Gastroesophageal sphincter (tissue), 4 donors: ENCODE results near the gene ABCA1. TPM values are rescaled to one million over a fixed set of nuclear protein-coding genes. Genes with fewer than 3 reads are reported as not detected.
"Not testable (repeated sequence)": the region's sequence is repeated elsewhere in the genome, so short reads cannot be mapped to it uniquely, and the experiment has no call there.

Experiments used
- ATAC-seq: fragments of 150-250 bp; one replicate; pipeline ENCODE4 v1.9.1; 2016; ENCODE audit warnings: mild to moderate bottlenecking, moderate library complexity
- H3K27ac ChIP-seq, 4 donors: fragments of 200-600 bp; sonication (generic) in 3 of 4; 1 replicate in 3 of 4; 2 replicates in 1 of 4; pipeline ENCODE4 v1.5.1; 2016 to 2019
- H3K27me3 ChIP-seq: fragments of 200-600 bp; sonication (generic); one replicate; pipeline ENCODE4 v1.5.1; 2019
- H3K36me3 ChIP-seq, 2 donors: fragments of 200-600 bp; sonication (generic); one replicate each; pipeline ENCODE4 v1.5.1; 2019; ENCODE audit warnings: control low read depth in 1 of 2
- H3K4me1 ChIP-seq, 3 donors: fragments of 200-600 bp; sonication (generic); 1 replicate in 2 of 3; 2 replicates in 1 of 3; pipeline ENCODE4 v1.5.1; 2016 to 2019; ENCODE audit warnings: control low read depth in 2 of 3
- H3K4me3 ChIP-seq, 2 donors: fragments of 200-600 bp; sonication (generic); one replicate each; pipeline ENCODE4 v1.5.1; 2019; ENCODE audit warnings: mild to moderate bottlenecking in 1 of 2, moderate library complexity in 1 of 2
- H3K9me3 ChIP-seq, 3 donors: fragments of 200-600 bp; sonication (generic); one replicate each; pipeline ENCODE4 v1.5.1; 2017 to 2019; ENCODE audit warnings: control low read depth in 2 of 3
- CTCF ChIP-seq, 4 experiments: fragments of 200-600 bp in 2 of 4; fragments of 450-650 bp in 2 of 4; sonication (generic) in 1 of 4; IDR thresholded peaks; one replicate each; pipeline ENCODE4 v1.5.1; 2017 to 2019; ENCODE audit warnings: antibody characterized with exemption in 4 of 4, mild to moderate bottlenecking in 2 of 4, moderate library complexity in 2 of 4
- EP300 ChIP-seq: sonication (generic); formaldehyde crosslinking; IDR thresholded peaks from one replicate; pipeline ENCODE4 v1.6.1; 2017; ENCODE audit warnings: antibody characterized with exemption, mild to moderate bottlenecking
- POLR2A ChIP-seq, 2 donors: fragments of 450-650 bp; IDR thresholded peaks; one replicate each; pipeline ENCODE4 v1.6.1; 2017; ENCODE audit warnings: antibody characterized with exemption in 2 of 2, mild to moderate bottlenecking in 2 of 2, moderate library complexity in 1 of 2
- POLR2AphosphoS5 ChIP-seq: sonication (generic); formaldehyde crosslinking; IDR thresholded peaks from one replicate; pipeline ENCODE4 v1.6.1; 2017; ENCODE audit warnings: antibody characterized with exemption
- WGBS, 2 donors: methylation state at CpG; one replicate each; pipeline ENCODE4 v1.1.5; 2018; ENCODE audit warnings: low coverage in 1 of 2; 5-methylcytosine and 5-hydroxymethylcytosine counted together
- total RNA-seq, 4 donors: library from RNA; depleted of rRNA; stranded (reverse); fragments of >200 nt; gene quantifications; one replicate each; pipeline ENCODE4 v1.1.0, GENCODE V29; 2016

ABCA1 gene
- total RNA-seq, 4 donors from 2014 or later, result 46.2 to 91.5 (median 64.9) TPM

- Histone ChIP-seq H3K27ac (no peak overlapping the region), H3K4me3 (no peak overlapping the region), H3K27me3 (no peaks in the 10 kb centered on the region), H3K4me1 (peaks cover 5 to 73% (median 9%) of the 10 kb centered on the region in 3 donors), H3K9me3 (no peaks in the 10 kb centered on the region), H3K36me3 (peaks cover 0 to 50% of the 10 kb centered on the region in 2 donors)
- ATAC-seq, result no peak
- 37% methylated on average over 2 of the region's 2 CpGs; no CpG with 5 or more reads in 1 of the 2 donors for WGBS, 2 donors
- TF ChIP-seq POLR2AphosphoS5, result no peak
- no peak for TF ChIP-seq EP300
- TF ChIP-seq CTCF (IDR thresholded peaks at IDR 0.05), result no peak
- TF ChIP-seq POLR2A (IDR thresholded peaks at IDR 0.05), result no peak
These were observed 27.1 kb downstream of the ABCA1 start for GRCh38 chr9:104900871-104901270.

DNA sequence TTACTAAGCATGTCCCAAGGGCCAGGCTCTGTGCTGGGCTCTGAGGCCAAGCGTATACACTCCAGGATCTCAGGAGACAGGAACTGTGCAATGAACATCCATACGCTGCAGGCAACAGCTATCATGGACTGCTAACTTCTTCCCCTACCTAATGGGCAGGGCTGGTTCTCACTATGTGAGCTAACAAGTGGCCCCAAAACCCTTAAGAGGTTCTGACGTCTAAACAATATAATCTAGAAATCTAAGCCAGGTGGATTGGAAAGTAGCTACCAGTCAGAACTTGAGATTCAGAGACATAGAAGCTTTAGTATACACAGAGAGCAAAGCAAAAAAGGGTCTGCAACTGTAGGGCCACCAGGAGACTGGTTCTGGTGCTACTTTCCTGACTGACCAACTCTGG, 27.6 kb downstream of the ABCA1 start:
- Histone ChIP-seq H3K27me3 (no peaks in the 10 kb centered on the region), H3K36me3 (peaks cover 0 to 50% of the 10 kb centered on the region in 2 donors), H3K4me1 (peaks cover 2 to 71% (median 4%) of the 10 kb centered on the region in 3 donors), H3K27ac (no peak overlapping the region), H3K4me3 (no peak overlapping the region), H3K9me3 (no peaks in the 10 kb centered on the region)
- no peak for ATAC-seq
- WGBS, 2 donors, result 75% methylated on average over 1 of the region's 3 CpGs; no CpG with 5 or more reads in 1 of the 2 donors
- TF ChIP-seq EP300 (no peak), CTCF (IDR thresholded peaks at IDR 0.05) (no peak), POLR2A (IDR thresholded peaks at IDR 0.05) (no peak), POLR2AphosphoS5 (no peak)

GRCh38 chr9:104899759-104900247, 28.2 kb downstream of the ABCA1 start:
- WGBS, 2 donors, result 60 to 77% methylated on average over 1 to 3 of the region's 4 CpGs
- TF ChIP-seq POLR2AphosphoS5 (no peak), CTCF (IDR thresholded peaks at IDR 0.05) (no peak), EP300 (no peak), POLR2A (IDR thresholded peaks at IDR 0.05) (no peak)
- Histone ChIP-seq H3K4me3 (no peak overlapping the region), H3K36me3 (peaks cover 0 to 50% of the 10 kb centered on the region in 2 donors), H3K4me1 (peaks cover 0 to 71% (median 0%) of the 10 kb centered on the region in 3 donors), H3K27ac (no peak overlapping the region), H3K27me3 (no peaks in the 10 kb centered on the region), H3K9me3 (no peaks in the 10 kb centered on the region)
- no peak for ATAC-seq

DNA sequence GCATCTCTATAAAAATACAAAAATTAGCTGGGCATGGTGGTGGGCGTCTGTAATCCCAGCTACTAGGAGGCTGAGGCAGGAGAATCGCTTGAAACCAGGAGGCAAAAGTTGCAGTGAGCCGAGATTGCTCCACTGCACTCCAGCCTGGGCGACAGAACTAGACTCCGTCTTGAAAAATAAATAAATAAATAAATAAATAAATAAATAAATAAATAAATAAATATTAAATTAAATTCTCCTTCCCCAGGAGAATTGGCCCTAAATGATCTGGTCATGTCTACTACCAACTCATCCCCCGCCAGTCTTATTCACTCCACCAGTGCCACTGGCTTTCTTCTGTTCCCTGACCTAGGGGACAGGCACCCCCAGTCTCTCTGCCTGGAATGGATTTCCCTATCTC, 29.6 kb downstream of the ABCA1 start:
- Histone ChIP-seq H3K36me3 (peaks cover 0 to 53% of the 10 kb centered on the region in 2 donors), H3K4me1 (peaks cover 0 to 67% (median 0%) of the 10 kb centered on the region in 3 donors)
- not testable (repeated sequence) for H3K9me3 ChIP-seq, ATAC-seq, H3K27ac ChIP-seq, H3K27me3 ChIP-seq, H3K4me3 ChIP-seq
- 98 to 100% methylated on average over 1 to 6 of the region's 6 CpGs for WGBS, 2 donors

GRCh38 chr9:104896131-104896530, 31.8 kb downstream of the ABCA1 start:
- Histone ChIP-seq H3K4me3 (no peak overlapping the region), H3K9me3 (no peaks in the 10 kb centered on the region), H3K27me3 (no peaks in the 10 kb centered on the region), H3K27ac (no peak overlapping the region), H3K4me1 (peaks cover 0 to 63% (median 0%) of the 10 kb centered on the region in 3 donors), H3K36me3 (peaks cover 0 to 39% of the 10 kb centered on the region in 2 donors)
- ATAC-seq, result no peak
- WGBS, 2 donors, result 100% methylated on average over 1 of the region's 1 CpG
- TF ChIP-seq POLR2AphosphoS5 (no peak), POLR2A (IDR thresholded peaks at IDR 0.05) (no peak), EP300 (no peak)

DNA sequence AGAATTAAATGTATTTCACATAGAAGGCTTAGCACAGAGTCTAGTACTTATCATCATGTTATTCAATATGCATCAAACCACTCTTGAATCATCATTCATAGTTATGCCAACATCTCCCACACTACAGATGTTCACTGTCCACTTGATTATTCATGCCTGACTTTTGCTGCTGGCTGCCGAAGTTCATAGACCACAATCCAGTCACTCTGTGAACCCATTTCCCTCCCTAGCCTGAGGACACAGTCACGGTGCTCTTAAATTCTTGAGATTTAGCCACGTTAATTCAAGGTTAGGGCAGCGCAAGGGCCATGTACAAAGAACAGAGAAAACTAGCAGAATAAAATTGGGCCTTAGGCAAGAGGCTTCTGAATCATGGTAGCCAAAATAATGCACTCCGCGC, 32.4 kb downstream of the ABCA1 start:
- WGBS, 2 donors, result 67 to 85% methylated on average over 4 to 6 of the region's 6 CpGs
- ATAC-seq, result no peak
- H3K9me3 ChIP-seq, result no peaks in the 10 kb centered on the region
- no peak overlapping the region for H3K4me3 ChIP-seq
- no peak for TF ChIP-seq EP300
- no peak for TF ChIP-seq POLR2A (IDR thresholded peaks at IDR 0.05)
- no peak for TF ChIP-seq CTCF (IDR thresholded peaks at IDR 0.05)
- no peak for TF ChIP-seq POLR2AphosphoS5
- H3K27me3 ChIP-seq, result no peaks in the 10 kb centered on the region
- peaks cover 0 to 33% of the 10 kb centered on the region in 2 donors for H3K36me3 ChIP-seq
- H3K27ac ChIP-seq, result no peak overlapping the region
- H3K4me1 ChIP-seq, result peaks cover 0 to 57% (median 0%) of the 10 kb centered on the region in 3 donors
